Activated CD8-positive, alpha-beta T cell treated with anti-CD3 and anti-CD28 coated beads, Interleukin-2, amount 10 ng/mL, durations not matched to agents 7 days and 5 days (primary cell): ENCODE data around the gene MMRN2. TPM values are rescaled to one million over a fixed set of nuclear protein-coding genes. Genes with fewer than 3 reads are reported as not detected.

Experiments
- ATAC-seq: fragments of 150-1000 bp; cut with Tn5 transposase; one replicate; pipeline ENCODE4 v1.10.0; 2021; ENCODE audit warnings: moderate library complexity
- CTCF ChIA-PET: fragments of 350-600 bp; sonication (Branson Sonifier 250); formaldehyde crosslinking; loops from one replicate; lab custom pipeline; 2021; ENCODE audit warnings: antibody characterized with exemption; lab: Charles Lee
- POLR2A ChIA-PET: fragments of 350-600 bp; sonication (Branson Sonifier 250); formaldehyde crosslinking; loops from one replicate; lab custom pipeline; 2021; ENCODE audit warnings: antibody characterized with exemption; lab: Charles Lee
- DNase-seq: peaks from one replicate; pipeline ENCODE4 v3.0.0-alpha.2; 2020
- H3K27ac Mint-ChIP-seq: one replicate; pipeline ENCODE4 v1.8.0; 2021; ENCODE audit warnings: mild to moderate bottlenecking, mixed read lengths
- H3K27me3 Mint-ChIP-seq: one replicate; pipeline ENCODE4 v1.8.0; 2021; ENCODE audit warnings: low read depth, mixed read lengths
- H3K36me3 Mint-ChIP-seq: one replicate; pipeline ENCODE4 v1.8.0; 2021; ENCODE audit warnings: low read depth, mixed read lengths
- H3K4me1 Mint-ChIP-seq: one replicate; pipeline ENCODE4 v1.8.0; 2021; ENCODE audit warnings: low read depth, mixed read lengths
- H3K4me3 Mint-ChIP-seq: one replicate; pipeline ENCODE4 v1.8.0; 2021; ENCODE audit warnings: mild to moderate bottlenecking, mixed read lengths
- H3K9me3 Mint-ChIP-seq: one replicate; pipeline ENCODE4 v1.8.0; 2022; ENCODE audit warnings: mixed read lengths; ENCODE audit not compliant: insufficient read depth
- total RNA-seq, 2 experiments: library from RNA; stranded (reverse); gene quantifications; one replicate each; pipeline ENCODE4 v1.2.3, GENCODE V29; 2021

MMRN2 gene
- total RNA-seq, 2 experiments from 2014 or later: not detected

DNA sequence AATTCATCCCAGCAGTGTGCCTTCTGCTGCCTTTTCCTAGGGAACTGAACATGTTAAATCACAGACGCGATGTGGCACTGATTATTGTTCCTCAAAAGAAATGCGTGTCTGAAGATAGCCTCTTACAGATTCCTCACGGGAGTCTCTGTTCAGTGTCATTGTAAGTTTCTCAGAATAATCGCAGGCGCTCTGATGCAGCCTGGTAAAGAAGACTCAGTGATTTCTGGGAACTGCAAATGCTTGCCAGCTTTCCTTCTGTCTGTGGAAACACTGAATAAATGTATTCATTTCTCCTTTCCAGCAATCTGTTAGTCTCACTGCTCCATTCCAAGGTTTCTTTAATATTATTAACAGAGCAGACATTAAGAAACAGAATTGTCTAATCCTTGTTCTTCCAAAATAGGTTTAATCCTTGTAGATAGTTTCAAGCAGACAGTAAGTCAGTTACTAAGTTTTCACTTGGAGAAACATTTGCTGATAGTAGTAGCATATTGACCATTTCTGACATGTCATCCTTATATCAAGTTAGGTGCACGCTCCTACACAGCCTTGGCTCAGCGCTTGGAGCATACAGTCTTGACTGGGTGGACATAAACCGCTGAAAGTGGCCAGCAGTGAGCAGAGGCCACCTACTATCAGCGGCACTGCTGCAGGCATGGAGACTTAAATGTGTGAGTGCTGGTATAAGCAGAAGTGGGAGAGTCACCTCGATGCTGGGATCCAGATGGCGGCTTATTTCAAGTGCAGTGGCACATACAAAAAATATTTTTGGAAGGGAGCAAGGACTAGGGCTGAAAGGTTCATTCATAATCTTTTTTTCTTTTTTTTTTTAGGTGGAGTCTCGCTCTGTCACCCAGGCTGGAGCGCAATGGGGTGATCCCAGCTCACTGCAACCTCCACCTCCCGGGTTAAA lies 27.7 kb downstream of the MMRN2 start:
- Mint-ChIP-seq H3K36me3 (peaks cover 4% of the 10 kb centered on the region), H3K27me3 (no peaks in the 10 kb centered on the region), H3K27ac (no peak overlapping the region), H3K4me1 (peaks cover 9% of the 10 kb centered on the region), H3K9me3 (no peaks in the 10 kb centered on the region), H3K4me3 (no peak overlapping the region)
- POLR2A ChIA-PET: no interaction called here
- CTCF ChIA-PET: interaction anchor here (1.3 to 1.4 kb wide), 2 partner anchors 8 to 9 kb away, joined by 3 read pairs; no protein-coding TSS in a partner anchor
- DNase-seq: no peak
- no peak for ATAC-seq

DNA sequence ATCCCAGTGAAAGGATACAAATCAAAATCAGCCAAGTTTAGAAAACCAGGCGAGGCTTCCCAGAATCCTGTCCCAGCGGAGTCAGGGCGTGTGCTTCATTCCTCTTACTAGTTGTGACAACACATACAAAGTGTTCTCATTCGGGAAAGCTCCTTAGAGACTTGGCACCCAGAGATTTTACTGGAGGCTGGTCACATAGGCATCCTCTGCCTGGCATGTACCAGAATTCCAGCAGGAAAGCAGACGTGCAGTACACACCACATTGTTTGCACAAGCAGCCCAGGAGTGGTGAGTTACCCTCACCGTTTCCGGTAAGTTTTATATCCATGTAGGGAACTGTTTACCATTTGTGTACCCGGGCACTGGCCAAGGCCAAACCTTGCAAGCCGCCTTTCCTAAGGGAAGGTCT lies 34.9 kb downstream of the MMRN2 start:
- ATAC-seq: no peak

DNA sequence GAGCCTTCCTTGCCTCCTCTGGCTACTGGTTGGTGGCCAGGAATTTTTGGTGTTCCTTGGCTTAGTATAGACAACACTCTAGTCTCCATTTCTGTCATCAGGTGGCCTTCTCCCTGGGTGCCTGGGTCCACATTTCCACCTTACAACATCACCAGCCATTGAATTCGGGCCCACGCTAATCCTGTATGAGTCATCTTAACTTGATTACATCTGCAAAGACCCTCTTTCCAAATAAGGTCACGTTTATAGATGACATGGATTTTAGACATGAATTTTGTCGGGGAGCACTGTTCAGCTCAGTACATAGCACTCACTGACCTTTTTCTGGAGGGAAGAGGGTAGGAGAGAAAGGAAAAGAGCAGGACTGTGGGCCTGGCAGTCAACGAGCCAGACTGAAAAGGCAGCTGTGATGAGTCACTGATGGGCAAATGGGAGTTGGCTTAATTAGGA lies 39.4 kb downstream of the MMRN2 start:
- Mint-ChIP-seq H3K36me3 (peaks cover 6% of the 10 kb centered on the region), H3K27ac (no peak overlapping the region), H3K27me3 (no peaks in the 10 kb centered on the region), H3K9me3 (no peaks in the 10 kb centered on the region), H3K4me3 (no peak overlapping the region), H3K4me1 (no peaks in the 10 kb centered on the region)
- no peak for ATAC-seq
- no peak for DNase-seq
- ChIA-PET CTCF (no interaction called here), POLR2A (no interaction called here)

More for the DNA sequence above, 34.9 kb downstream of the MMRN2 start:
- no peaks in the 10 kb centered on the region for H3K4me1 Mint-ChIP-seq
- H3K36me3 Mint-ChIP-seq: peaks cover 4% of the 10 kb centered on the region
- no peak overlapping the region for H3K27ac Mint-ChIP-seq
- ChIA-PET CTCF (no interaction called here), POLR2A (no interaction called here)
- no peaks in the 10 kb centered on the region for H3K9me3 Mint-ChIP-seq
- H3K27me3 Mint-ChIP-seq: no peaks in the 10 kb centered on the region
- H3K4me3 Mint-ChIP-seq: no peak overlapping the region
- DNase-seq: no peak

DNA sequence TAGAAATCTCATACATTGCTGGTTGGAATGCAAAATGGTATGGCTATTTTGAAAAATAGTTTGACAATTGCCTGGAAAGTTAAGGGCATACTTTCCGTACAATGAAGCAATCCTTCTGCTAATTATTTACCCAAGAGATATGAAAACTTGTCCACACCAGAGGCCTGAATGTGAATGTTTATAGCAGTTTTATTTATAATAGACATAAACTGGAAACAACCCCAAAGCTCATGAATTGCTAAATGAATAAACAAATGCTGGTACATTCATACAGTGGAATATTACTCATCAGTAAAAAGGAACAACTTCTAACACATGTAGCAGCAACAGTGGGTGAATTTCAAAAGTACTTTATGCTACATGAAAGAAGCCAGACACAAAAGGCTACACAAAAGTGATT lies 42.7 kb downstream of the MMRN2 start:
- ChIA-PET CTCF (interaction anchor here (0.6 kb wide), 1 partner anchor 221 kb away, joined by 3 read pairs; no protein-coding TSS in a partner anchor), POLR2A (no interaction called here)
- ATAC-seq: no peak
- Mint-ChIP-seq H3K4me1 (no peaks in the 10 kb centered on the region), H3K27me3 (no peaks in the 10 kb centered on the region), H3K36me3 (peaks cover 9% of the 10 kb centered on the region), H3K27ac (no peak overlapping the region), H3K9me3 (no peaks in the 10 kb centered on the region), H3K4me3 (no peak overlapping the region)
- no peak for DNase-seq

DNA sequence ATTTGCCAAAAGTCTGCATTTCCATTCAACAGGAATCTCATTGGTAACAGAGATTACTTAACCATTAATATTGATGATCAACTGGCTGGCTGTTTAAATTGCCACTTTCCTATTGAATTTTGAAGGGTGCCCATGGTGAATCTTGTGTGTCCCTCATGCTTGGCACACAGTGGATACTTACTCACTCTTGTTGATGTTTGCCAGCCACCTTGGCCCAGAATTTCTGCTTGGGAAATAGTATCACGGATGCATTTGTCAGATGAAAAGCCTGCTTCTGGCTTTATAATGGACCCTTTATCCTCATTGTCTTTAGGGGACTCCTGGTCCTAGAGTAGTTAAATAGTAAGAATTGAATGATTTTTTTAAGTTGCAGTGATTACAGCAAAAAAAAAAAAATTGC lies 52.0 kb downstream of the MMRN2 start:
- Mint-ChIP-seq H3K9me3 (no peaks in the 10 kb centered on the region), H3K27me3 (no peaks in the 10 kb centered on the region), H3K4me3 (no peak overlapping the region), H3K4me1 (no peaks in the 10 kb centered on the region), H3K36me3 (peaks cover 4% of the 10 kb centered on the region), H3K27ac (no peak overlapping the region)
- ATAC-seq (no peak), DNase-seq (no peak)
- ChIA-PET CTCF (interaction anchor here (1.0 kb wide), 1 partner anchor 212 kb away, joined by 5 read pairs; no protein-coding TSS in a partner anchor), POLR2A (interaction anchor here (0.6 kb wide), 1 partner anchor 1260 kb away, joined by 3 read pairs; no protein-coding TSS in a partner anchor)

DNA sequence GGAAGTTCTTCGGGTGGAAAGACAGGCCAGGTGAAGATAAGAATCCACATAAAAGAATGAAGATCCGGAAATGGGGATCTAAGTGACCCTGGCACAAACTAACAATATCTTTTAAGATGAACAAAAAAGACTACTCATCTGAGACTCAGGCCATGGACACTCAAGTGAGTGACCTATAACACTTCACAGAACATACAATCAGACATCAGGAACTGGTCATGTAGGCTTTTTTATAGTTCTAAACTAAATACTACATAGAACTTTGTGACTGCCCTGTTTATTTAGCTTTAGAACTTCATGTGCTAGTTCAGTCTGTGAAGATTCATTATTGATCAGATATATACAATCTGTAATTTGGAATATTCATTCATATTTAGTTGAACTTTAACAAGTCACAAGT lies 52.8 kb downstream of the MMRN2 start:
- Mint-ChIP-seq H3K4me1 (no peaks in the 10 kb centered on the region), H3K36me3 (peaks cover 4% of the 10 kb centered on the region), H3K27me3 (no peaks in the 10 kb centered on the region), H3K27ac (no peak overlapping the region), H3K9me3 (no peaks in the 10 kb centered on the region), H3K4me3 (no peak overlapping the region)
- ATAC-seq: no peak
- ChIA-PET POLR2A (no interaction called here), CTCF (no interaction called here)
- DNase-seq: no peak

DNA sequence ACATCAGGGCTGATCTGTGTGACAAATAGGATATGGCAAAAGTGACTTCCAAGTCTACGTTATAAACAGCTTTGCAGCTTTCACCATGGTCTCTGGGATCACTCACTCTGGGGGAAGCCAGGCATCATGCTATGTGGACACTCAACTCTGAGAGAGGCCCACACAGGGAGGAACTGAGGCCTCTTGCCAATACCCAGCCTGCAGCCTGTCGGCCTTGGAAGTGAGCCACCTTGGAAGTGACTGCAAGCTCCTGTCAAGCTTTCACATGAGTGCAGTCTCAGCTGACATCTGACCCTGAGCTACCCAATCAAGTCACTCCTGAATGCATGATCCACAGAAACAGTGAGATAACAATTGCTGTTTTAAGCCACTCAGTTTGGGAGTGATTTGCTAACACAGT lies 56.5 kb downstream of the MMRN2 start:
- POLR2A ChIA-PET: no interaction called here
- H3K9me3 Mint-ChIP-seq: no peaks in the 10 kb centered on the region
- H3K27ac Mint-ChIP-seq: no peak overlapping the region
- ATAC-seq (no peak), DNase-seq (no peak)
- H3K4me1 Mint-ChIP-seq: no peaks in the 10 kb centered on the region
- no peak overlapping the region for H3K4me3 Mint-ChIP-seq
- H3K27me3 Mint-ChIP-seq: no peaks in the 10 kb centered on the region
- H3K36me3 Mint-ChIP-seq: peaks cover 2% of the 10 kb centered on the region
- CTCF ChIA-PET: interaction anchor here (1.1 to 4.2 kb wide), 7 partner anchors 9 to 213 kb away, joined by 3 to 21 read pairs (median 7); no protein-coding TSS in a partner anchor

DNA sequence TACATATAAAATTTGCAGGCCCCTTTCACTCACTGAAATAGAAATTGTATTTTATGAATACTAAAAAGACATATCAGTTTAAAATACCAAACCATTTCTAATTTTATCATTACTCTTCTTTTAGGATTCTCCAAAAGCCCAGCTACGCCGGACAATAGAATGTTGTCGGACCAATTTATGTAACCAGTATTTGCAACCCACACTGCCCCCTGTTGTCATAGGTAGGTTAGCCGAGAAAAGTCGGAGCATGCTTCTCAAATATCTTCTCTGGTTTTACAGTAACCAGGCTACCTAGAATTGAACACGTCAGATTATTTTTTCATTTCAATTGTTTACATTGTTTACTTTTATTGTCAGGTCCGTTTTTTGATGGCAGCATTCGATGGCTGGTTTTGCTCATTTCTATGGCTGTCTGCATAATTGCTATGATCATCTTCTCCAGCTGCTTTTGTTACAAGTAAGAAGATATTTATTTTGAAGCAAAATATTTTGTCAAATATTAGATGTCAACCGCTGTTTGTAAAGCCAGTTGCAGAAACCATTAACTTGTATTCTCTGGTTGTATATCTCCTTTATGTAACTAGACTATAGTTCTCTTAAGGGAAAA lies 57.6 kb downstream of the MMRN2 start:
- H3K4me3 Mint-ChIP-seq: no peak overlapping the region
- CTCF ChIA-PET: interaction anchor here (0.6 to 4.2 kb wide), 14 partner anchors 8 to 221 kb away, joined by 3 to 21 read pairs (median 4); no protein-coding TSS in a partner anchor
- H3K27ac Mint-ChIP-seq: no peak overlapping the region
- no peaks in the 10 kb centered on the region for H3K4me1 Mint-ChIP-seq
- H3K27me3 Mint-ChIP-seq: no peaks in the 10 kb centered on the region
- H3K9me3 Mint-ChIP-seq: no peaks in the 10 kb centered on the region
- POLR2A ChIA-PET: interaction anchor here (1.1 kb wide), 1 partner anchor 188 kb away, joined by 3 read pairs; no protein-coding TSS in a partner anchor
- DNase-seq (peak; percentile 58), ATAC-seq (no peak)
- no peaks in the 10 kb centered on the region for H3K36me3 Mint-ChIP-seq

DNA sequence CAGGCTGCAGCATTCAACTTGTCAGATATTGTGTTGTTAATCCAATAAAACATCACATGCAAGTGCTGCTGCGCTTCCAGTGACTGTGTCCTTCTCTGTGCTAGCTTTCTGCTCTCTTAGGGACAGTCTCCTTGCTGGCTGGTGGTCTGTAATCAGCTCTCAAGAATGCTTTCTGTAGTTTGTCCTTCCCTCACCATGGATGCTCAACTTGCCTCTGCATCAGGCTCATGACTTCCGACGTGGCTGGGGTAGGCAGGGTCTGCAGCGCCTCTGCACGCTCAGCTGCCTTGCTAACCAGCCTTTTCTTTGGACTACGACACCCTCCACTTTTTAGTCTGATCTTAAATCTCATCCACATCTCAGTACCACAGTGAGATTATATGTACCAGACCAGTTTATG lies 58.3 kb downstream of the MMRN2 start:
- ChIA-PET CTCF (interaction anchor here (1.4 to 4.2 kb wide), 9 partner anchors 10 to 211 kb away, joined by 3 to 21 read pairs (median 6); no protein-coding TSS in a partner anchor), POLR2A (interaction anchor here (1.1 kb wide), 1 partner anchor 187 kb away, joined by 3 read pairs; no protein-coding TSS in a partner anchor)
- DNase-seq: no peak
- Mint-ChIP-seq H3K9me3 (no peaks in the 10 kb centered on the region), H3K27ac (no peak overlapping the region), H3K4me3 (no peak overlapping the region), H3K4me1 (no peaks in the 10 kb centered on the region), H3K27me3 (no peaks in the 10 kb centered on the region), H3K36me3 (no peaks in the 10 kb centered on the region)
- no peak for ATAC-seq

DNA sequence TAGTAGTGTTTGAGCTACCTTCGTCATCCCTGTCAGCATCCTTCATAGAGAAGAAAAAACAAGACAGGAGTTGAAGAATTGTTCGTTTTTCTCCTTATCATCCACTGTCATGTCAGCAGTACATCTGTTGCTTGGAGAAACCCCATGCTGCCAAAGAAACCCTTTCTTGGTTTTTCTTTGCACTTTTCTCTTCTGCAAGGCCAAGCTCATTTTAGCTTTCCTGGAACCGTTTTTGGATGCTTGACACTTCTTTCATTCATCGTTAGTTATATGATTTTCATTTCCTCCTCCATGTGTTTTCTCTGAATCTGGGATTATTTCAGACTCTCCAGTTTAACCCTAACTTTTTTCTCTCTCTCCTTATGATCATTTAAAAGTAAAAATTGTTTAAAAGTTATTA lies 58.9 kb downstream of the MMRN2 start:
- ChIA-PET CTCF (interaction anchor here (0.8 to 4.2 kb wide), 8 partner anchors 9 to 211 kb away, joined by 3 to 21 read pairs (median 6); no protein-coding TSS in a partner anchor), POLR2A (interaction anchor here (1.1 kb wide), 1 partner anchor 187 kb away, joined by 3 read pairs; no protein-coding TSS in a partner anchor)
- Mint-ChIP-seq H3K36me3 (no peaks in the 10 kb centered on the region), H3K27me3 (no peaks in the 10 kb centered on the region), H3K4me1 (no peaks in the 10 kb centered on the region), H3K27ac (no peak overlapping the region), H3K9me3 (no peaks in the 10 kb centered on the region), H3K4me3 (no peak overlapping the region)
- DNase-seq (no peak), ATAC-seq (no peak)

DNA sequence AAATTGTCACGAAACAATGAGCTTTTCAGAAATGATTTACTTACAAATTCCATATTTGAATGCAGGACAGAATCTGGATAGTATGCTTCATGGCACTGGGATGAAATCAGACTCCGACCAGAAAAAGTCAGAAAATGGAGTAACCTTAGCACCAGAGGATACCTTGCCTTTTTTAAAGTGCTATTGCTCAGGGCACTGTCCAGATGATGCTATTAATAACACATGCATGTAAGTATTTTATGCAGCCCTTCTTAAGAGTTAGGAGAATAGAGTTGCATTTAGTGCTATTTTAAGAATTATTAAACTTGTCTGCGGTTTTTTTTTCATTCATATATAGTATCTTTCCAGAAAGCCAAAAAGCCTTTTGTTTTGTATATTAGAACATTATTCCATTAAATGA lies 67.4 kb downstream of the MMRN2 start:
- DNase-seq (no peak), ATAC-seq (no peak)
- ChIA-PET CTCF (interaction anchor here (0.9 to 1.9 kb wide), 4 partner anchors 10 to 202 kb away, joined by 3 to 11 read pairs (median 3); no protein-coding TSS in a partner anchor), POLR2A (no interaction called here)
- no peaks in the 10 kb centered on the region for H3K9me3 Mint-ChIP-seq
- no peak overlapping the region for H3K4me3 Mint-ChIP-seq
- H3K36me3 Mint-ChIP-seq: peaks cover 1% of the 10 kb centered on the region
- no peak overlapping the region for H3K27ac Mint-ChIP-seq
- peaks cover 6% of the 10 kb centered on the region for H3K4me1 Mint-ChIP-seq
- H3K27me3 Mint-ChIP-seq: no peaks in the 10 kb centered on the region
